GM23338 (cell line): ENCODE measurements around the gene ELN. TPM values are rescaled to one million over a fixed set of nuclear protein-coding genes. Genes with fewer than 3 reads are reported as not detected.
A peak's percentile ranks its signal among the peaks of the same experiment; 100 is the strongest.

Experiments
- ATAC-seq: fragments of 200-7000 bp; cut with Tn5 transposase; 3 replicates; pipeline ENCODE4 v1.9.1; 2020
- DNase-seq: peaks from one replicate; pipeline ENCODE4 v3.0.0-alpha.2; 2015; ENCODE audit warnings: low spot score
- H2AFZ ChIP-seq: fragments of 200-600 bp; sonication (generic); 2 replicates; pipeline ENCODE4 v1.8.0; 2016; ENCODE audit warnings: antibody characterized with exemption, mild to moderate bottlenecking, moderate library complexity
- H3F3A ChIP-seq: fragments of 200-600 bp; sonication (generic); replicated peaks from 2 replicates; pipeline ENCODE4 v1.8.0; 2017; ENCODE audit warnings: antibody characterized with exemption, mixed run types, low read depth
- H3K27ac ChIP-seq: fragments of 200-600 bp; sonication (generic); 2 replicates; pipeline ENCODE4 v1.6.1; 2016; ENCODE audit warnings: low read depth
- H3K27me3 ChIP-seq: fragments of 200-600 bp; sonication (generic); 2 replicates; pipeline ENCODE4 v1.8.0; 2016; ENCODE audit warnings: mild to moderate bottlenecking, mixed run types, moderate library complexity; ENCODE audit not compliant: insufficient read depth
- H3K36me3 ChIP-seq: fragments of 200-600 bp; sonication (generic); 2 replicates; pipeline ENCODE4 v1.8.0; 2016; ENCODE audit warnings: mild to moderate bottlenecking; ENCODE audit not compliant: insufficient read depth
- H3K4me1 ChIP-seq: fragments of 200-600 bp; sonication (generic); 2 replicates; pipeline ENCODE4 v1.8.0; 2016; ENCODE audit warnings: mild to moderate bottlenecking, moderate library complexity; ENCODE audit not compliant: insufficient read depth
- H3K4me2 ChIP-seq: fragments of 200-600 bp; sonication (generic); 2 replicates; pipeline ENCODE4 v1.7.1; 2017; ENCODE audit warnings: mixed run types
- H3K4me3 ChIP-seq: fragments of 200-600 bp; sonication (generic); 2 replicates; pipeline ENCODE4 v1.6.1; 2016; ENCODE audit warnings: mixed run types
- H3K79me2 ChIP-seq: fragments of 200-600 bp; sonication (generic); replicated peaks from 2 replicates; pipeline ENCODE4 v1.8.0; 2017; ENCODE audit warnings: mild to moderate bottlenecking; ENCODE audit not compliant: insufficient read depth
- H3K9me2 ChIP-seq: fragments of 200-600 bp; sonication (generic); 2 replicates; pipeline ENCODE4 v1.8.0; 2017; ENCODE audit not compliant: insufficient read depth
- H4K20me1 ChIP-seq: fragments of 200-600 bp; sonication (generic); replicated peaks from 2 replicates; pipeline ENCODE4 v1.8.0; 2017; ENCODE audit warnings: mild to moderate bottlenecking; ENCODE audit not compliant: insufficient read depth
- H3K27ac Mint-ChIP-seq: 2 replicates; pipeline ENCODE4 v1.8.0; 2020; ENCODE audit warnings: inconsistent platforms, mild to moderate bottlenecking, moderate library complexity, mixed read lengths
- H3K27me3 Mint-ChIP-seq: 3 replicates; pipeline ENCODE4 v1.8.0; 2022; ENCODE audit warnings: low read depth, mild to moderate bottlenecking, moderate library complexity, mixed read lengths, inconsistent platforms; ENCODE audit not compliant: insufficient read depth, poor library complexity
- H3K36me3 Mint-ChIP-seq: 3 replicates; pipeline ENCODE4 v1.8.0; 2021; ENCODE audit warnings: low read depth, mild to moderate bottlenecking, inconsistent platforms, moderate library complexity, mixed read lengths
- H3K4me1 Mint-ChIP-seq: 3 replicates; pipeline ENCODE4 v1.8.0; 2020; ENCODE audit warnings: mild to moderate bottlenecking, inconsistent platforms, mixed read lengths
- H3K4me3 Mint-ChIP-seq: 3 replicates; pipeline ENCODE4 v1.8.0; 2021; ENCODE audit warnings: moderate library complexity, mild to moderate bottlenecking, inconsistent platforms, mixed read lengths
- H3K9me3 Mint-ChIP-seq: 3 replicates; pipeline ENCODE4 v1.8.0; 2020; ENCODE audit warnings: moderate library complexity, mild to moderate bottlenecking, inconsistent platforms, mixed read lengths
- CTCF ChIP-seq, 2 experiments: fragments of 200-600 bp in 1 of 2; sonication (generic) in 1 of 2; conservative IDR thresholded peaks; 2 replicates each; pipeline versions ENCODE4 v1.5.1 to v1.6.1; 2016 to 2017; ENCODE audit warnings: antibody characterized with exemption in 2 of 2, low read depth in 2 of 2, mild to moderate bottlenecking in 2 of 2, moderate library complexity in 1 of 2
- EZH2 ChIP-seq: fragments of 200-600 bp; sonication (generic); IDR thresholded peaks from one replicate; pipeline ENCODE4 v1.8.0; 2017; ENCODE audit warnings: antibody characterized with exemption, mild to moderate bottlenecking, low read depth; ENCODE audit not compliant: unreplicated experiment
- EZH2phosphoT487 ChIP-seq: fragments of 200-600 bp; sonication (generic); IDR thresholded peaks from one replicate; pipeline ENCODE4 v1.8.1; 2018; ENCODE audit warnings: antibody characterized with exemption; ENCODE audit not compliant: unreplicated experiment
- NANOG ChIP-seq: IDR thresholded peaks from 2 replicates; pipeline ENCODE4 v1.6.1; 2016; ENCODE audit warnings: antibody characterized with exemption, borderline replicate concordance
- STAT1 ChIP-seq: IDR thresholded peaks from one replicate; pipeline ENCODE4 v1.6.1; 2016; ENCODE audit warnings: antibody characterized with exemption; ENCODE audit not compliant: unreplicated experiment
- ZNF114 ChIP-seq: fragments of 250-450 bp; sonication (Bioruptor Pico); IDR thresholded peaks from 2 replicates; pipeline ENCODE4 v1.5.0; 2020; ENCODE audit warnings: mild to moderate bottlenecking, moderate library complexity
- ZNF331 ChIP-seq: fragments of 250-450 bp; sonication (Bioruptor Pico); IDR thresholded peaks from 2 replicates; pipeline ENCODE4 v1.5.0; 2020; ENCODE audit warnings: low read depth, mild to moderate bottlenecking, moderate library complexity
- polyA plus RNA-seq: library from polyadenylated mRNA; unstranded; fragments of >200 nt; fragmentation: Nextera tagmentation; extraction: Ambion mirVana; gene quantifications from 2 replicates; pipeline ENCODE4 v1.2.1, GENCODE V29; 2016
- total RNA-seq: library from RNA; depleted of rRNA; stranded (reverse); fragments of >200 nt; shearing (Covaris generic); gene quantifications from 2 replicates; pipeline ENCODE4 v1.2.3, GENCODE V29; 2014
- TF ChIP-seq, protein P1 (sequence below): IDR thresholded peaks from one replicate; pipeline ENCODE4 v1.6.1; 2018; ENCODE audit warnings: antibody characterized with exemption; ENCODE audit not compliant: unreplicated experiment
- TF ChIP-seq, protein P2 (sequence below): IDR thresholded peaks from 2 replicates; pipeline ENCODE4 v1.6.1; 2016; ENCODE audit warnings: antibody characterized with exemption
- TF ChIP-seq, protein P3 (sequence below): fragments of 250-450 bp; sonication (Bioruptor Pico); IDR thresholded peaks from 2 replicates; pipeline ENCODE4 v1.5.0; 2020; ENCODE audit warnings: mild to moderate bottlenecking, moderate library complexity

The ELN gene
- total and polyA plus RNA-seq, 2 experiments from 2014 or later, result 1.1 to 5.6 TPM

DNA sequence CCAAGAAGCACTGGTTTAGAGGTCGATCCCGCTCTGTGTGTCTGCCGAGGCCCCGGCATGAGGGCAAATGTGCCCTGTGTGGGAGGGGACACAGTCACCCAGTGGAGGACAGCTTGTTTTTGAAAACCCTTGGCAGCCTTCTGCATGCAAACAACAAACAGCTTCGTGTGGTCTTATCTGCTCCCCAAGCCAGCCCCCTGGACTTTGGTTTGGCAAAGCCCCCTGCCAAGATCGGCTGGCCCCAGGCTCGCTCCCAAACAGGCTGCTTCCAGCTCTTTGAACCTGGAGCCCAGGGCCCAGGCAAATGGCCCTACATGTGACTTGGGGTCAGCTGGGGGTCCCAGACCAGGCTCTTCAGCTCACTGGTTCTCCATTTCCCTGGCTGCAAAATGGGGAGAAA, 2.9 kb downstream of the ELN start (continued):
- TF ChIP-seq CTCF (conservative IDR thresholded peaks at IDR 0.05; ENCODE audit: low read depth in 2 of 2), result no peak
- TF ChIP-seq NANOG, result no peak
- TF ChIP-seq STAT1, result no peak
- TF ChIP-seq ZNF114, result no peak
- TF ChIP-seq, protein P1, sequence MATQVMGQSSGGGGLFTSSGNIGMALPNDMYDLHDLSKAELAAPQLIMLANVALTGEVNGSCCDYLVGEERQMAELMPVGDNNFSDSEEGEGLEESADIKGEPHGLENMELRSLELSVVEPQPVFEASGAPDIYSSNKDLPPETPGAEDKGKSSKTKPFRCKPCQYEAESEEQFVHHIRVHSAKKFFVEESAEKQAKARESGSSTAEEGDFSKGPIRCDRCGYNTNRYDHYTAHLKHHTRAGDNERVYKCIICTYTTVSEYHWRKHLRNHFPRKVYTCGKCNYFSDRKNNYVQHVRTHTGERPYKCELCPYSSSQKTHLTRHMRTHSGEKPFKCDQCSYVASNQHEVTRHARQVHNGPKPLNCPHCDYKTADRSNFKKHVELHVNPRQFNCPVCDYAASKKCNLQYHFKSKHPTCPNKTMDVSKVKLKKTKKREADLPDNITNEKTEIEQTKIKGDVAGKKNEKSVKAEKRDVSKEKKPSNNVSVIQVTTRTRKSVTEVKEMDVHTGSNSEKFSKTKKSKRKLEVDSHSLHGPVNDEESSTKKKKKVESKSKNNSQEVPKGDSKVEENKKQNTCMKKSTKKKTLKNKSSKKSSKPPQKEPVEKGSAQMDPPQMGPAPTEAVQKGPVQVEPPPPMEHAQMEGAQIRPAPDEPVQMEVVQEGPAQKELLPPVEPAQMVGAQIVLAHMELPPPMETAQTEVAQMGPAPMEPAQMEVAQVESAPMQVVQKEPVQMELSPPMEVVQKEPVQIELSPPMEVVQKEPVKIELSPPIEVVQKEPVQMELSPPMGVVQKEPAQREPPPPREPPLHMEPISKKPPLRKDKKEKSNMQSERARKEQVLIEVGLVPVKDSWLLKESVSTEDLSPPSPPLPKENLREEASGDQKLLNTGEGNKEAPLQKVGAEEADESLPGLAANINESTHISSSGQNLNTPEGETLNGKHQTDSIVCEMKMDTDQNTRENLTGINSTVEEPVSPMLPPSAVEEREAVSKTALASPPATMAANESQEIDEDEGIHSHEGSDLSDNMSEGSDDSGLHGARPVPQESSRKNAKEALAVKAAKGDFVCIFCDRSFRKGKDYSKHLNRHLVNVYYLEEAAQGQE, result no peak
- TF ChIP-seq, protein P2, sequence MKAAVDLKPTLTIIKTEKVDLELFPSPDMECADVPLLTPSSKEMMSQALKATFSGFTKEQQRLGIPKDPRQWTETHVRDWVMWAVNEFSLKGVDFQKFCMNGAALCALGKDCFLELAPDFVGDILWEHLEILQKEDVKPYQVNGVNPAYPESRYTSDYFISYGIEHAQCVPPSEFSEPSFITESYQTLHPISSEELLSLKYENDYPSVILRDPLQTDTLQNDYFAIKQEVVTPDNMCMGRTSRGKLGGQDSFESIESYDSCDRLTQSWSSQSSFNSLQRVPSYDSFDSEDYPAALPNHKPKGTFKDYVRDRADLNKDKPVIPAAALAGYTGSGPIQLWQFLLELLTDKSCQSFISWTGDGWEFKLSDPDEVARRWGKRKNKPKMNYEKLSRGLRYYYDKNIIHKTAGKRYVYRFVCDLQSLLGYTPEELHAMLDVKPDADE, result no peak

GRCh38 chr7:74031403-74032190, 3.6 kb downstream of the ELN start:
- DNase-seq (no peak), ATAC-seq (no peak)
- no peaks in the 10 kb centered on the region for H3K27me3 ChIP-seq
- H3K79me2 ChIP-seq, result no peaks in the 10 kb centered on the region
- Mint-ChIP-seq H3K4me1 (peaks cover 41% of the 10 kb centered on the region), H3K9me3 (no peaks in the 10 kb centered on the region), H3K27me3 (peaks cover 14% of the 10 kb centered on the region), H3K4me3 (no peak overlapping the region; the same call in 2 of the 3 replicates), H3K36me3 (no peaks in the 10 kb centered on the region), H3K27ac (peak overlapping the region; percentile 15; the same call in 1 of the 2 replicates)
- no peak overlapping the region for H2AFZ ChIP-seq
- H3K4me3 ChIP-seq, result no peak overlapping the region
- H3F3A ChIP-seq, result no peaks in the 10 kb centered on the region
- H3K36me3 ChIP-seq, result no peaks in the 10 kb centered on the region
- no peaks in the 10 kb centered on the region for H4K20me1 ChIP-seq
- no peaks in the 10 kb centered on the region for H3K9me2 ChIP-seq
- no peak overlapping the region for H3K27ac ChIP-seq
- H3K4me1 ChIP-seq, result peaks cover 20% of the 10 kb centered on the region; the same call in 1 of the 2 replicates
- no peak overlapping the region for H3K4me2 ChIP-seq
- TF ChIP-seq, protein P3, sequence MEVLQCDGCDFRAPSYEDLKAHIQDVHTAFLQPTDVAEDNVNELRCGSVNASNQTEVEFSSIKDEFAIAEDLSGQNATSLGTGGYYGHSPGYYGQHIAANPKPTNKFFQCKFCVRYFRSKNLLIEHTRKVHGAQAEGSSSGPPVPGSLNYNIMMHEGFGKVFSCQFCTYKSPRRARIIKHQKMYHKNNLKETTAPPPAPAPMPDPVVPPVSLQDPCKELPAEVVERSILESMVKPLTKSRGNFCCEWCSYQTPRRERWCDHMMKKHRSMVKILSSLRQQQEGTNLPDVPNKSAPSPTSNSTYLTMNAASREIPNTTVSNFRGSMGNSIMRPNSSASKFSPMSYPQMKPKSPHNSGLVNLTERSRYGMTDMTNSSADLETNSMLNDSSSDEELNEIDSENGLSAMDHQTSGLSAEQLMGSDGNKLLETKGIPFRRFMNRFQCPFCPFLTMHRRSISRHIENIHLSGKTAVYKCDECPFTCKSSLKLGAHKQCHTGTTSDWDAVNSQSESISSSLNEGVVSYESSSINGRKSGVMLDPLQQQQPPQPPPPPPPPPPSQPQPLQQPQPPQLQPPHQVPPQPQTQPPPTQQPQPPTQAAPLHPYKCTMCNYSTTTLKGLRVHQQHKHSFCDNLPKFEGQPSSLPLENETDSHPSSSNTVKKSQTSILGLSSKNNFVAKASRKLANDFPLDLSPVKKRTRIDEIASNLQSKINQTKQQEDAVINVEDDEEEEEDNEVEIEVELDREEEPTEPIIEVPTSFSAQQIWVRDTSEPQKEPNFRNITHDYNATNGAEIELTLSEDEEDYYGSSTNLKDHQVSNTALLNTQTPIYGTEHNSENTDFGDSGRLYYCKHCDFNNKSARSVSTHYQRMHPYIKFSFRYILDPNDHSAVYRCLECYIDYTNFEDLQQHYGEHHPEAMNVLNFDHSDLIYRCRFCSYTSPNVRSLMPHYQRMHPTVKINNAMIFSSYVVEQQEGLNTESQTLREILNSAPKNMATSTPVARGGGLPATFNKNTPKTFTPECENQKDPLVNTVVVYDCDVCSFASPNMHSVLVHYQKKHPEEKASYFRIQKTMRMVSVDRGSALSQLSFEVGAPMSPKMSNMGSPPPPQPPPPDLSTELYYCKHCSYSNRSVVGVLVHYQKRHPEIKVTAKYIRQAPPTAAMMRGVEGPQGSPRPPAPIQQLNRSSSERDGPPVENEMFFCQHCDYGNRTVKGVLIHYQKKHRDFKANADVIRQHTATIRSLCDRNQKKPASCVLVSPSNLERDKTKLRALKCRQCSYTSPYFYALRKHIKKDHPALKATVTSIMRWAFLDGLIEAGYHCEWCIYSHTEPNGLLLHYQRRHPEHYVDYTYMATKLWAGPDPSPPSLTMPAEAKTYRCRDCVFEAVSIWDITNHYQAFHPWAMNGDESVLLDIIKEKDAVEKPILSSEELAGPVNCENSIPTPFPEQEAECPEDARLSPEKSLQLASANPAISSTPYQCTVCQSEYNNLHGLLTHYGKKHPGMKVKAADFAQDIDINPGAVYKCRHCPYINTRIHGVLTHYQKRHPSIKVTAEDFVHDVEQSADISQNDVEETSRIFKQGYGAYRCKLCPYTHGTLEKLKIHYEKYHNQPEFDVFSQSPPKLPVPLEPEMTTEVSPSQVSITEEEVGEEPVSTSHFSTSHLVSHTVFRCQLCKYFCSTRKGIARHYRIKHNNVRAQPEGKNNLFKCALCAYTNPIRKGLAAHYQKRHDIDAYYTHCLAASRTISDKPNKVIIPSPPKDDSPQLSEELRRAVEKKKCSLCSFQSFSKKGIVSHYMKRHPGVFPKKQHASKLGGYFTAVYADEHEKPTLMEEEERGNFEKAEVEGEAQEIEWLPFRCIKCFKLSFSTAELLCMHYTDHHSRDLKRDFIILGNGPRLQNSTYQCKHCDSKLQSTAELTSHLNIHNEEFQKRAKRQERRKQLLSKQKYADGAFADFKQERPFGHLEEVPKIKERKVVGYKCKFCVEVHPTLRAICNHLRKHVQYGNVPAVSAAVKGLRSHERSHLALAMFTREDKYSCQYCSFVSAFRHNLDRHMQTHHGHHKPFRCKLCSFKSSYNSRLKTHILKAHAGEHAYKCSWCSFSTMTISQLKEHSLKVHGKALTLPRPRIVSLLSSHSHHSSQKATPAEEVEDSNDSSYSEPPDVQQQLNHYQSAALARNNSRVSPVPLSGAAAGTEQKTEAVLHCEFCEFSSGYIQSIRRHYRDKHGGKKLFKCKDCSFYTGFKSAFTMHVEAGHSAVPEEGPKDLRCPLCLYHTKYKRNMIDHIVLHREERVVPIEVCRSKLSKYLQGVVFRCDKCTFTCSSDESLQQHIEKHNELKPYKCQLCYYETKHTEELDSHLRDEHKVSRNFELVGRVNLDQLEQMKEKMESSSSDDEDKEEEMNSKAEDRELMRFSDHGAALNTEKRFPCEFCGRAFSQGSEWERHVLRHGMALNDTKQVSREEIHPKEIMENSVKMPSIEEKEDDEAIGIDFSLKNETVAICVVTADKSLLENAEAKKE (CRISPR knock-in tag), result no peak
- no peak for TF ChIP-seq EZH2
- no peak for TF ChIP-seq ZNF331 (CRISPR knock-in tag)
- TF ChIP-seq EZH2phosphoT487, result no peak
- TF ChIP-seq, protein P2, result no peak
